HEK293 (cell line): ENCODE data around the gene IGF2R.

Experiments used
- CTCF ChIA-PET: fragments of 350-600 bp; formaldehyde crosslinking; extraction: SDS; loops from one replicate; lab custom pipeline; 2021; ENCODE audit warnings: antibody characterized with exemption; lab: Yijun Ruan, JAX
- POLR2A ChIA-PET: fragments of 300-600 bp; formaldehyde crosslinking; extraction: SDS; loops from one replicate; lab custom pipeline; 2020; ENCODE audit warnings: antibody characterized with exemption, inconsistent platforms; lab: Yijun Ruan, JAX
- H3K27ac ChIP-seq: fragments of 200-500 bp; sonication (Bioruptor generic); 2 replicates; pipeline ENCODE4 v1.5.1; 2014; ENCODE audit warnings: low read depth, low read length, control low read depth, inconsistent platforms; ENCODE audit errors: extremely low read depth
- H3K36me3 ChIP-seq, 2 experiments: fragments of 200-500 bp in 1 of 2; sonication (Bioruptor generic) in 1 of 2; 1 replicate in 1 of 2; 2 replicates in 1 of 2; pipeline ENCODE4 v1.5.1; 2014 to 2017; ENCODE audit warnings: inconsistent platforms in 2 of 2, low read length in 2 of 2; ENCODE audit not compliant: control insufficient read depth in 2 of 2, insufficient read depth in 1 of 2
- H3K4me1 ChIP-seq: fragments of 200-500 bp; sonication (Bioruptor generic); 2 replicates; pipeline ENCODE4 v1.5.1; 2014; ENCODE audit warnings: mild to moderate bottlenecking, low read length, inconsistent platforms; ENCODE audit not compliant: control insufficient read depth, insufficient read depth
- H3K4me3 ChIP-seq: 2 replicates; pipeline ENCODE4 v1.5.1; 2011; ENCODE audit warnings: low read depth, mild to moderate bottlenecking, control low read depth, low read length, moderate library complexity
- H3K9me3 ChIP-seq: fragments of 200-500 bp; sonication (Bioruptor generic); 2 replicates; pipeline ENCODE4 v1.5.1; 2014; ENCODE audit warnings: low read depth, low read length, inconsistent platforms; ENCODE audit not compliant: control insufficient read depth, insufficient read depth
- BCL6B ChIP-seq: fragments of 450-650 bp; formaldehyde crosslinking; IDR thresholded peaks from 2 replicates; pipeline ENCODE4 v1.5.1; 2017; ENCODE audit warnings: missing biosample characterization, missing genetic modification characterization
- KLF10 ChIP-seq: fragments of 450-650 bp; IDR thresholded peaks from 2 replicates; pipeline ENCODE4 v1.5.1; 2018; ENCODE audit warnings: missing biosample characterization, mild to moderate bottlenecking, missing genetic modification characterization
- OVOL3 ChIP-seq: fragments of 450-650 bp; formaldehyde crosslinking; IDR thresholded peaks from 2 replicates; pipeline ENCODE4 v1.5.1; 2016; ENCODE audit warnings: missing biosample characterization, missing genetic modification characterization
- SP7 ChIP-seq: fragments of 450-650 bp; formaldehyde crosslinking; IDR thresholded peaks from 2 replicates; pipeline ENCODE4 v1.5.1; 2016; ENCODE audit warnings: missing biosample characterization, missing genetic modification characterization
- ZBTB48 ChIP-seq: fragments of 450-650 bp; formaldehyde crosslinking; IDR thresholded peaks from 2 replicates; pipeline ENCODE4 v1.5.1; 2016; ENCODE audit warnings: missing biosample characterization, missing genetic modification characterization
- ZEB2 ChIP-seq: fragments of 450-650 bp; formaldehyde crosslinking; IDR thresholded peaks from 2 replicates; pipeline ENCODE4 v1.5.1; 2016; ENCODE audit warnings: missing biosample characterization, missing genetic modification characterization
- ZFP69B ChIP-seq: fragments of 450-650 bp; formaldehyde crosslinking; IDR thresholded peaks from 2 replicates; pipeline ENCODE4 v1.5.1; 2016; ENCODE audit warnings: missing biosample characterization, missing genetic modification characterization
- ZNF114 ChIP-seq: fragments of 450-650 bp; formaldehyde crosslinking; IDR thresholded peaks from 2 replicates; pipeline ENCODE4 v1.5.0; 2017; ENCODE audit warnings: missing biosample characterization, missing genetic modification characterization
- ZNF138 ChIP-seq: fragments of 450-650 bp; formaldehyde crosslinking; IDR thresholded peaks from 2 replicates; pipeline ENCODE4 v1.5.1; 2016; ENCODE audit warnings: missing biosample characterization, missing genetic modification characterization, borderline replicate concordance
- ZNF169 ChIP-seq: fragments of 450-650 bp; formaldehyde crosslinking; IDR thresholded peaks from 2 replicates; pipeline ENCODE4 v1.5.1; 2016; ENCODE audit warnings: missing biosample characterization, missing genetic modification characterization
- ZNF174 ChIP-seq: fragments of 450-650 bp; formaldehyde crosslinking; IDR thresholded peaks from 2 replicates; pipeline ENCODE4 v1.5.0; 2017; ENCODE audit warnings: missing biosample characterization, mild to moderate bottlenecking, missing genetic modification characterization
- ZNF2 ChIP-seq: fragments of 450-650 bp; formaldehyde crosslinking; IDR thresholded peaks from 2 replicates; pipeline ENCODE4 v1.5.1; 2016; ENCODE audit warnings: missing biosample characterization, missing genetic modification characterization
- ZNF239 ChIP-seq: fragments of 450-650 bp; formaldehyde crosslinking; IDR thresholded peaks from 2 replicates; pipeline ENCODE4 v1.5.1; 2016; ENCODE audit warnings: missing biosample characterization, missing genetic modification characterization
- ZNF280C ChIP-seq: fragments of 450-650 bp; formaldehyde crosslinking; IDR thresholded peaks from 2 replicates; pipeline ENCODE4 v1.5.1; 2016; ENCODE audit warnings: missing biosample characterization, missing genetic modification characterization
- ZNF341 ChIP-seq: fragments of 450-650 bp; formaldehyde crosslinking; IDR thresholded peaks from 2 replicates; pipeline ENCODE4; 2016; ENCODE audit warnings: low read depth, missing biosample characterization, missing genetic modification characterization
- ZNF350 ChIP-seq: fragments of 450-650 bp; formaldehyde crosslinking; IDR thresholded peaks from 2 replicates; pipeline ENCODE4 v1.5.0; 2017; ENCODE audit warnings: missing biosample characterization, mild to moderate bottlenecking, missing genetic modification characterization
- ZNF501 ChIP-seq: fragments of 450-650 bp; formaldehyde crosslinking; IDR thresholded peaks from 2 replicates; pipeline ENCODE4 v1.5.1; 2016; ENCODE audit warnings: missing biosample characterization, missing genetic modification characterization
- ZNF530 ChIP-seq: fragments of 450-650 bp; formaldehyde crosslinking; IDR thresholded peaks from 2 replicates; pipeline ENCODE4 v1.5.1; 2016; ENCODE audit warnings: low read depth, missing biosample characterization, missing genetic modification characterization
- ZNF555 ChIP-seq: fragments of 450-650 bp; formaldehyde crosslinking; conservative IDR thresholded peaks from 2 replicates; pipeline ENCODE4 v1.5.1; 2017; ENCODE audit warnings: missing biosample characterization, mild to moderate bottlenecking, missing genetic modification characterization, inconsistent platforms
- ZNF658 ChIP-seq: fragments of 450-650 bp; formaldehyde crosslinking; IDR thresholded peaks from 2 replicates; pipeline ENCODE4; 2016; ENCODE audit warnings: missing biosample characterization, missing genetic modification characterization
- ZNF843 ChIP-seq: fragments of 450-650 bp; formaldehyde crosslinking; IDR thresholded peaks from 2 replicates; pipeline ENCODE4 v1.5.1; 2016; ENCODE audit warnings: missing biosample characterization, missing genetic modification characterization
- TF ChIP-seq, protein P1 (sequence below): fragments of 450-650 bp; formaldehyde crosslinking; IDR thresholded peaks from 2 replicates; pipeline ENCODE4 v1.5.1; 2016; ENCODE audit warnings: missing biosample characterization, missing genetic modification characterization

Gene IGF2R

GRCh38 chr6:160070831-160071230, 101.9 kb downstream of the IGF2R start:
- POLR2A ChIA-PET, result no interaction called here
- peaks cover 0 to 94% of the 10 kb centered on the region in 2 experiments; a peak in 1 of 3 replicates for H3K36me3 ChIP-seq
- TF ChIP-seq ZNF530 (tag by site-specific recombination), result no peak
- no peak for TF ChIP-seq ZNF138 (tag by site-specific recombination)
- no peak for TF ChIP-seq ZNF2 (tag by site-specific recombination)
- no peak for TF ChIP-seq ZNF341 (tag by site-specific recombination)
- no peak for TF ChIP-seq ZBTB48
- TF ChIP-seq KLF10 (tag by site-specific recombination), result no peak
- no peak for TF ChIP-seq ZNF114 (tag by site-specific recombination)
- no peak for TF ChIP-seq OVOL3 (tag by site-specific recombination)
- no peak for TF ChIP-seq ZNF843 (tag by site-specific recombination)
- no peak for TF ChIP-seq ZNF501
- no peak for TF ChIP-seq ZEB2 (tag by site-specific recombination)
- no peak for TF ChIP-seq ZNF658 (tag by site-specific recombination)
- TF ChIP-seq ZNF280C (tag by site-specific recombination), result no peak
- no peak for TF ChIP-seq ZNF350 (tag by site-specific recombination)
- TF ChIP-seq, all 188 proteins: peak for 0
- no peaks in the 10 kb centered on the region for H3K9me3 ChIP-seq
- H3K4me1 ChIP-seq, result no peaks in the 10 kb centered on the region
- no peak overlapping the region for H3K27ac ChIP-seq
- CTCF ChIA-PET, result interaction anchor here (0.7 kb wide), 1 partner anchor 219 kb away, joined by 3 read pairs; no protein-coding TSS in a partner anchor
- H3K4me3 ChIP-seq, result no peak overlapping the region

DNA sequence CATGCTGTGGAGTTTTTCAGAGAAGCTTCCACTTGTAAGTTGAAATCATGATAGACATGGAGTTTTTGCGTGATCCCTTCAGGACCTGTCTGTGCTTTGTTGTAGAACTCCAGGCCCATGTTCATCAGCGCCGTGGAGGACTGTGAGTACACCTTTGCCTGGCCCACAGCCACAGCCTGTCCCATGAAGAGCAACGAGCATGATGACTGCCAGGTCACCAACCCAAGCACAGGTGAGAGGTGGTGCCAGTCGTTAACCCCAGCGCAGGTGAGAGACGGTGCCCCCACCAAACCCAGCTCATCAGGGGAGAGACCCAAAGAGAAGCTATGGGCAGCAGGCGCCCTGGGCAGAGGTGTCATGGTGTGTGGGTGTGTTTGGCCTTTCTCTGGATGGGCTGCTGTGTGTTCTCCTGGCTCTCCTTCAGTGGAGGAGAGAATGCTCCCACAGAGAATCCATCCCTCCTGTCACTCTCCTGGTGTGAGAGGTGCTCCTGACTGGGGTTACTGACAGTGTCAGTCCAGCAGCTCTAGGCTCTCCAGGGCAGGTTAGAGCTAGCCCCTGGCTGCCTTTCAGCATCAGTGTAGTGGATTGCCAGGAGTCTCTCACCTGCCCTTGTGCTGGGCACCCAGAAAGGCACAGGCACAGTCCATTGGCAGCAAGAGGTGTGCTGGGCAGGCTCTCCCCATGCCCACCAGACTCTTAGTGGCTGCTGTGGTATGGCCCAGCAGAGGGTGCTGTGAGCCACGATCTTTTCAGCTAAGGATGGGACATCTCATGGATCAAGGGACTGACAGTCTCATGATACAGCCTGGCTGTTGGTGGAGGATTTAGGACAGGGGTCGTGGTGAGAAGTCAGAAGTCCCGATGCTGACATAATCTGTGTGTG, 103.2 kb downstream of the IGF2R start:
- TF ChIP-seq SP7 (tag by site-specific recombination) (no peak), ZNF239 (tag by site-specific recombination) (no peak), BCL6B (tag by site-specific recombination) (no peak)
- TF ChIP-seq, all 188 proteins: peak for 0
- ChIA-PET POLR2A (no interaction called here), CTCF (interaction anchor here (0.5 to 1.5 kb wide), 9 partner anchors 18 to 478 kb away, joined by 3 to 4 read pairs (median 3); no protein-coding TSS in a partner anchor)
- no peaks in the 10 kb centered on the region for H3K9me3 ChIP-seq
- H3K36me3 ChIP-seq, result peaks cover 0 to 100% of the 10 kb centered on the region in 2 experiments; a peak in 1 of 3 replicates
- H3K4me3 ChIP-seq, result no peak overlapping the region
- no peaks in the 10 kb centered on the region for H3K4me1 ChIP-seq
- no peak overlapping the region for H3K27ac ChIP-seq

GRCh38 chr6:160073272-160073671, 104.4 kb downstream of the IGF2R start:
- TF ChIP-seq ZNF658 (tag by site-specific recombination) (no peak), ZNF174 (no peak), ZNF555 (tag by site-specific recombination) (no peak), ZFP69B (tag by site-specific recombination) (no peak), ZNF169 (tag by site-specific recombination) (no peak)
- TF ChIP-seq, protein P1, sequence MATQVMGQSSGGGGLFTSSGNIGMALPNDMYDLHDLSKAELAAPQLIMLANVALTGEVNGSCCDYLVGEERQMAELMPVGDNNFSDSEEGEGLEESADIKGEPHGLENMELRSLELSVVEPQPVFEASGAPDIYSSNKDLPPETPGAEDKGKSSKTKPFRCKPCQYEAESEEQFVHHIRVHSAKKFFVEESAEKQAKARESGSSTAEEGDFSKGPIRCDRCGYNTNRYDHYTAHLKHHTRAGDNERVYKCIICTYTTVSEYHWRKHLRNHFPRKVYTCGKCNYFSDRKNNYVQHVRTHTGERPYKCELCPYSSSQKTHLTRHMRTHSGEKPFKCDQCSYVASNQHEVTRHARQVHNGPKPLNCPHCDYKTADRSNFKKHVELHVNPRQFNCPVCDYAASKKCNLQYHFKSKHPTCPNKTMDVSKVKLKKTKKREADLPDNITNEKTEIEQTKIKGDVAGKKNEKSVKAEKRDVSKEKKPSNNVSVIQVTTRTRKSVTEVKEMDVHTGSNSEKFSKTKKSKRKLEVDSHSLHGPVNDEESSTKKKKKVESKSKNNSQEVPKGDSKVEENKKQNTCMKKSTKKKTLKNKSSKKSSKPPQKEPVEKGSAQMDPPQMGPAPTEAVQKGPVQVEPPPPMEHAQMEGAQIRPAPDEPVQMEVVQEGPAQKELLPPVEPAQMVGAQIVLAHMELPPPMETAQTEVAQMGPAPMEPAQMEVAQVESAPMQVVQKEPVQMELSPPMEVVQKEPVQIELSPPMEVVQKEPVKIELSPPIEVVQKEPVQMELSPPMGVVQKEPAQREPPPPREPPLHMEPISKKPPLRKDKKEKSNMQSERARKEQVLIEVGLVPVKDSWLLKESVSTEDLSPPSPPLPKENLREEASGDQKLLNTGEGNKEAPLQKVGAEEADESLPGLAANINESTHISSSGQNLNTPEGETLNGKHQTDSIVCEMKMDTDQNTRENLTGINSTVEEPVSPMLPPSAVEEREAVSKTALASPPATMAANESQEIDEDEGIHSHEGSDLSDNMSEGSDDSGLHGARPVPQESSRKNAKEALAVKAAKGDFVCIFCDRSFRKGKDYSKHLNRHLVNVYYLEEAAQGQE (tag by site-specific recombination), result no peak
- TF ChIP-seq, all 188 proteins: peak for 0
- Histone ChIP-seq H3K4me3 (no peak overlapping the region), H3K4me1 (no peaks in the 10 kb centered on the region)

More at GRCh38 chr6:160073272-160073671, 104.4 kb downstream of the IGF2R start:
- CTCF ChIA-PET, result interaction anchor here (1.2 to 1.5 kb wide), 3 partner anchors 20 to 382 kb away, joined by 4 read pairs; no protein-coding TSS in a partner anchor
- POLR2A ChIA-PET, result no interaction called here
- Histone ChIP-seq H3K27ac (no peak overlapping the region), H3K9me3 (no peaks in the 10 kb centered on the region), H3K36me3 (peaks cover 0 to 100% of the 10 kb centered on the region in 2 experiments; a peak in 1 of 3 replicates)
